Measurements from ENCODE around the gene MAP3K7CL.

GRCh38 chr21:29133241-29133640 is 2.8 kb downstream of the MAP3K7CL start:
- no peak for TF ChIP-seq POLR2AphosphoS5 (IDR thresholded peaks at IDR 0.05; ENCODE audit: low read depth)
- TF ChIP-seq CTCF (IDR thresholded peaks at IDR 0.05; ENCODE audit: insufficient read depth, low read length) = no peak
- TF ChIP-seq, protein P1, sequence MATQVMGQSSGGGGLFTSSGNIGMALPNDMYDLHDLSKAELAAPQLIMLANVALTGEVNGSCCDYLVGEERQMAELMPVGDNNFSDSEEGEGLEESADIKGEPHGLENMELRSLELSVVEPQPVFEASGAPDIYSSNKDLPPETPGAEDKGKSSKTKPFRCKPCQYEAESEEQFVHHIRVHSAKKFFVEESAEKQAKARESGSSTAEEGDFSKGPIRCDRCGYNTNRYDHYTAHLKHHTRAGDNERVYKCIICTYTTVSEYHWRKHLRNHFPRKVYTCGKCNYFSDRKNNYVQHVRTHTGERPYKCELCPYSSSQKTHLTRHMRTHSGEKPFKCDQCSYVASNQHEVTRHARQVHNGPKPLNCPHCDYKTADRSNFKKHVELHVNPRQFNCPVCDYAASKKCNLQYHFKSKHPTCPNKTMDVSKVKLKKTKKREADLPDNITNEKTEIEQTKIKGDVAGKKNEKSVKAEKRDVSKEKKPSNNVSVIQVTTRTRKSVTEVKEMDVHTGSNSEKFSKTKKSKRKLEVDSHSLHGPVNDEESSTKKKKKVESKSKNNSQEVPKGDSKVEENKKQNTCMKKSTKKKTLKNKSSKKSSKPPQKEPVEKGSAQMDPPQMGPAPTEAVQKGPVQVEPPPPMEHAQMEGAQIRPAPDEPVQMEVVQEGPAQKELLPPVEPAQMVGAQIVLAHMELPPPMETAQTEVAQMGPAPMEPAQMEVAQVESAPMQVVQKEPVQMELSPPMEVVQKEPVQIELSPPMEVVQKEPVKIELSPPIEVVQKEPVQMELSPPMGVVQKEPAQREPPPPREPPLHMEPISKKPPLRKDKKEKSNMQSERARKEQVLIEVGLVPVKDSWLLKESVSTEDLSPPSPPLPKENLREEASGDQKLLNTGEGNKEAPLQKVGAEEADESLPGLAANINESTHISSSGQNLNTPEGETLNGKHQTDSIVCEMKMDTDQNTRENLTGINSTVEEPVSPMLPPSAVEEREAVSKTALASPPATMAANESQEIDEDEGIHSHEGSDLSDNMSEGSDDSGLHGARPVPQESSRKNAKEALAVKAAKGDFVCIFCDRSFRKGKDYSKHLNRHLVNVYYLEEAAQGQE (IDR thresholded peaks at IDR 0.05; ENCODE audit: insufficient replicate concordance, low read depth) = no peak
